Right cardiac atrium (tissue), 5 donors: Measurements from ENCODE around the gene UGT8. TPM values are rescaled to one million over a fixed set of nuclear protein-coding genes. Genes with fewer than 3 reads are reported as not detected.
A peak's percentile ranks its signal among the peaks of the same experiment; 100 is the strongest.
"Not testable (repeated sequence)": the region's sequence is repeated elsewhere in the genome, so short reads cannot be mapped to it uniquely, and the experiment has no call there.

ENCODE experiments used
- ATAC-seq, 2 donors: fragments of 200-7000 bp; cut with Tn5 transposase; one replicate each; pipeline versions ENCODE4 v1.8.0 to v1.9.1; 2020; ENCODE audit warnings: moderate library complexity in 2 of 2, mild to moderate bottlenecking in 1 of 2
- DNase-seq, 3 donors: peaks; one replicate each; pipeline ENCODE4 v3.0.0-alpha.2; 2020
- H3K27ac ChIP-seq: one replicate; pipeline ENCODE4 v1.5.1; 2013; ENCODE audit warnings: mild to moderate bottlenecking, low read length, control low read depth, moderate library complexity
- H3K27me3 ChIP-seq: one replicate; pipeline ENCODE4 v1.6.1; 2013; ENCODE audit not compliant: control insufficient read depth, insufficient read depth
- H3K4me1 ChIP-seq: one replicate; pipeline ENCODE4 v1.6.1; 2013; ENCODE audit warnings: low read length; ENCODE audit not compliant: control insufficient read depth, insufficient read depth
- H3K4me3 ChIP-seq: one replicate; pipeline ENCODE4 v1.5.1; 2013; ENCODE audit warnings: low read length, control low read depth
- H3K9me3 ChIP-seq: one replicate; pipeline ENCODE4 v1.6.1; 2013; ENCODE audit warnings: low read length; ENCODE audit not compliant: control insufficient read depth
- WGBS: extraction: QIAGEN DNeasy Blood & Tissue Kit; methylation state at CpG from one replicate; pipeline ENCODE4 v1.1.7; 2013; 5-methylcytosine and 5-hydroxymethylcytosine counted together
- intact Hi-C, 4 donors: fragments of 100-400 bp; cut with DNase I; formaldehyde crosslinking; loops; one replicate each; pipeline versions ENCODE4 v1.11.0 to v1.14.0; 2022 to 2023
- polyA plus RNA-seq: library from polyadenylated mRNA; stranded (reverse); fragments of 200-250 nt; gene quantifications from one replicate; pipeline ENCODE4 v1.2.3, GENCODE V29; 2013
- total RNA-seq, 4 donors: library from RNA; stranded (reverse); fragmentation: NEBNext Ultra II Directional; extraction: Animal tissue kit (Norgen Biotek cat#: 25700); gene quantifications; one replicate each; pipeline ENCODE4 v1.2.1, GENCODE V29; 2021
- donor health status: healthy with polysubstance abuse.
- donor health status: DM: no; HTN: yes; CAD: no.
- donor health status: DM: no; HTN: no; CAD: no.
- donor health status: DM: no; HTN: yes; CAD: no; lungs with severe emphysema.
- donor health status: DM: yes; HTN: yes; CAD: no.

Gene UGT8
- total and polyA plus RNA-seq, 5 donors = 0.29 to 0.81 (median 0.33) TPM; not detected in 1

GRCh38 chr4:114658776-114659175, 60.2 kb downstream of the UGT8 start:
- WGBS = 82% methylated on average over 4 of the region's 4 CpGs
- H3K4me1 ChIP-seq = no peaks in the 10 kb centered on the region
- H3K9me3 ChIP-seq = no peaks in the 10 kb centered on the region
- no peaks in the 10 kb centered on the region for H3K27me3 ChIP-seq
- DNase-seq (peak in 1 of 3 donors; percentile 10), ATAC-seq (no peak)
- no peak overlapping the region for H3K27ac ChIP-seq
- intact Hi-C loops = loop anchor here (2.0 to 5.0 kb wide), 3 partner anchors 251 to 272 kb away; no protein-coding TSS in a partner anchor
- no peak overlapping the region for H3K4me3 ChIP-seq

GRCh38 chr4:114659386-114660008, 60.9 kb downstream of the UGT8 start:
- H3K27me3 ChIP-seq = no peaks in the 10 kb centered on the region
- H3K27ac ChIP-seq = no peak overlapping the region
- DNase-seq = peak; percentile 26 to 58 (median 54)
- 3% methylated on average over 4 of the region's 4 CpGs for WGBS
- intact Hi-C loops = loop anchor here (2.0 to 5.0 kb wide), 4 partner anchors 252 to 273 kb away; no protein-coding TSS in a partner anchor
- no peaks in the 10 kb centered on the region for H3K4me1 ChIP-seq
- ATAC-seq = peak; percentile 86 to 88
- H3K9me3 ChIP-seq = no peaks in the 10 kb centered on the region
- no peak overlapping the region for H3K4me3 ChIP-seq

- ATAC-seq (no peak), DNase-seq (no peak)
- 85% methylated on average over 5 of the region's 5 CpGs for WGBS
- Histone ChIP-seq H3K9me3 (no peaks in the 10 kb centered on the region), H3K27ac (no peak overlapping the region), H3K4me3 (no peak overlapping the region), H3K27me3 (no peaks in the 10 kb centered on the region), H3K4me1 (no peaks in the 10 kb centered on the region)
- intact Hi-C loops = loop anchor here in 1 of 4 donors (5.0 kb wide), 1 partner anchor 276 kb away; no protein-coding TSS in a partner anchor
Measured at GRCh38 chr4:114663083-114663482, 64.5 kb downstream of the UGT8 start.

GRCh38 chr4:114668577-114668976, 70.0 kb downstream of the UGT8 start:
- Histone ChIP-seq H3K9me3 (no peaks in the 10 kb centered on the region), H3K4me3 (no peak overlapping the region), H3K27me3 (no peaks in the 10 kb centered on the region), H3K27ac (no peak overlapping the region), H3K4me1 (no peaks in the 10 kb centered on the region)
- WGBS = 83% methylated on average over 1 of the region's 1 CpG
- ATAC-seq (no peak), DNase-seq (no peak)
- intact Hi-C loops = no loop called here

GRCh38 chr4:114670733-114671132, 72.1 kb downstream of the UGT8 start:
- H3K27ac ChIP-seq, DNase-seq, H3K9me3 ChIP-seq, ATAC-seq, H3K4me3 ChIP-seq, intact Hi-C loops, H3K27me3 ChIP-seq, H3K4me1 ChIP-seq: not testable (repeated sequence)
- WGBS = 82% methylated on average over 4 of the region's 4 CpGs

GRCh38 chr4:114673306-114673705, 74.7 kb downstream of the UGT8 start:
- Histone ChIP-seq H3K4me1 (no peaks in the 10 kb centered on the region), H3K27ac (no peak overlapping the region), H3K9me3 (no peaks in the 10 kb centered on the region), H3K27me3 (no peaks in the 10 kb centered on the region), H3K4me3 (no peak overlapping the region)
- no peak for DNase-seq
- 82% methylated on average over 2 of the region's 2 CpGs for WGBS
- intact Hi-C loops = no loop called here
- no peak for ATAC-seq

- 66% methylated on average over 2 of the region's 2 CpGs for WGBS
Measured at GRCh38 chr4:114674080-114674479, 75.5 kb downstream of the UGT8 start.

GRCh38 chr4:114677346-114677979, 78.9 kb downstream of the UGT8 start:
- no peak for ATAC-seq
- H3K4me3 ChIP-seq = no peak overlapping the region
- 70% methylated on average over 1 of the region's 1 CpG for WGBS

More at GRCh38 chr4:114674080-114674479, 75.5 kb downstream of the UGT8 start:
- Histone ChIP-seq H3K4me3 (no peak overlapping the region), H3K4me1 (no peaks in the 10 kb centered on the region), H3K9me3 (no peaks in the 10 kb centered on the region), H3K27me3 (no peaks in the 10 kb centered on the region), H3K27ac (no peak overlapping the region)
- intact Hi-C loops = no loop called here
- no peak for ATAC-seq
- no peak for DNase-seq

GRCh38 chr4:114684462-114684861, 85.9 kb downstream of the UGT8 start:
- ATAC-seq (no peak), DNase-seq (no peak)
- no peak overlapping the region for H3K27ac ChIP-seq
- intact Hi-C loops = no loop called here
- H3K4me1 ChIP-seq = no peaks in the 10 kb centered on the region
- no peaks in the 10 kb centered on the region for H3K27me3 ChIP-seq
- no peak overlapping the region for H3K4me3 ChIP-seq
- no peaks in the 10 kb centered on the region for H3K9me3 ChIP-seq

More at GRCh38 chr4:114677346-114677979, 78.9 kb downstream of the UGT8 start:
- no peak for DNase-seq
- Histone ChIP-seq H3K27ac (no peak overlapping the region), H3K4me1 (no peaks in the 10 kb centered on the region), H3K27me3 (no peaks in the 10 kb centered on the region), H3K9me3 (no peaks in the 10 kb centered on the region)
- intact Hi-C loops = no loop called here

- H3K4me3 ChIP-seq = no peak overlapping the region
- intact Hi-C loops = no loop called here
- DNase-seq = no peak
- ATAC-seq = no peak
- H3K27ac ChIP-seq = no peak overlapping the region
- no peaks in the 10 kb centered on the region for H3K27me3 ChIP-seq
- H3K4me1 ChIP-seq = no peaks in the 10 kb centered on the region
- WGBS = 34% methylated on average over 3 of the region's 3 CpGs
- no peaks in the 10 kb centered on the region for H3K9me3 ChIP-seq
Measured at GRCh38 chr4:114688059-114688458, 89.5 kb downstream of the UGT8 start.

GRCh38 chr4:114690571-114690970, 92.0 kb downstream of the UGT8 start:
- H3K9me3 ChIP-seq = no peaks in the 10 kb centered on the region
- no peak overlapping the region for H3K4me3 ChIP-seq
- no peaks in the 10 kb centered on the region for H3K27me3 ChIP-seq
- H3K27ac ChIP-seq = no peak overlapping the region
- ATAC-seq (no peak), DNase-seq (no peak)
- no peaks in the 10 kb centered on the region for H3K4me1 ChIP-seq
- intact Hi-C loops = loop anchor here in 2 of 4 donors (10.0 kb wide), 1 partner anchor 306 kb away; no protein-coding TSS in a partner anchor
